GM21529 (cell line): ENCODE measurements around the gene PROM2.

Source experiments
- ATAC-seq: cut with Tn5 transposase; IDR thresholded peaks from one replicate; pipeline ENCODE4 v1.9.1; 2021; ENCODE audit not compliant: unreplicated experiment

PROM2 gene

DNA sequence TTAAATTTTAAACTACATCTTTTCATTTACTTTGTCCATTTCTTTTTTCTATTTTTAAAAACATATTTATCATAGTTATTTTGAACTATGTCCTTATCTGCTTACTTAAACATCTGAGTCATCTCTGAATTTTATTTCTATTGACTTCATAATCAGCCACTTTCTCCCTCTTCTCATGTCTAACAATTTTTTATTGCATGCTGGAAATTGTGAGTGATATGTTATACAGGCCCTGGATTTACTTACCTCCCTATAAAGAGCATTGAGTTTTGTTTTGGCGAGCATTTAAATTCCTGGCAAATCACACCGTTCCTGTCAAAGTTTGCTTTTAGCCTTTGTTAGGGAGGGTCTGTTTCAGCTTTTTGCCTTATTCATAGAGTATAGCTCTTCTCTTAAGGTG lies 62.2 kb downstream of the PROM2 start:
- no peak for ATAC-seq

DNA sequence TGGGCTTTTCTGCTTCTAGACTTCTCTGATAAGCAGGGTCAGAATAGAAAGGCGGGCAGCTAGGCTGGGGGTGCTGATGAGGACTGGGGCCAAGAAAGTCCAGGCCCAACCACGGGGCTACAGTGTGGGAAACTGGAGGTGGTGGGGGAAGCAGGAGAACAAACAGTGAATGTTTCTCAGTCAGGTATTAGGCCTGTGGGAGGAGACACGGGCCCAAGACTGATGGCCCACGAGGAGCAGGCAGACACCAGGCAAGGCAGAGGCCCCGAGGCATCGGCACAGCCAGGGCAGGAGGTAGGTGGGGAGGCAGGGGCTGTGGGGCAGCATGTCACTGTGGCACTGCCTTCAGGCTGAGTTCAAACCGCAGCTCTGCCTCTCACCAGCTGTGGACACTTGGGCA lies 63.6 kb downstream of the PROM2 start:
- no peak for ATAC-seq
